Activated naive CD8-positive, alpha-beta T cell treated with anti-CD3 and anti-CD28 coated beads, Interleukin-2, amount 10 ng/mL, durations not matched to agents 7 days and 5 days (primary cell): ENCODE data around the gene COPB1. TPM values are rescaled to one million over a fixed set of nuclear protein-coding genes. Genes with fewer than 3 reads are reported as not detected.
A peak's percentile ranks its signal among the peaks of the same experiment; 100 is the strongest.

ENCODE experiments used
- ATAC-seq: fragments of 150-1000 bp; cut with Tn5 transposase; one replicate; pipeline ENCODE4 v1.10.0; 2021; ENCODE audit warnings: low read depth, moderate library complexity
- POLR2A ChIA-PET: fragments of 350-600 bp; sonication (Branson Sonifier 250); formaldehyde crosslinking; loops from one replicate; lab custom pipeline; 2021; ENCODE audit warnings: antibody characterized with exemption; lab: Charles Lee
- DNase-seq: peaks from one replicate; pipeline ENCODE4 v3.0.0; 2021
- H3K27ac Mint-ChIP-seq: one replicate; pipeline ENCODE4 v1.8.0; 2022; ENCODE audit warnings: mild to moderate bottlenecking, mixed read lengths
- H3K27me3 Mint-ChIP-seq: one replicate; pipeline ENCODE4 v1.8.0; 2022; ENCODE audit warnings: mild to moderate bottlenecking, moderate library complexity, mixed read lengths
- H3K36me3 Mint-ChIP-seq: one replicate; pipeline ENCODE4 v1.8.0; 2021; ENCODE audit warnings: mild to moderate bottlenecking, mixed read lengths
- H3K4me1 Mint-ChIP-seq: one replicate; pipeline ENCODE4 v1.8.0; 2021; ENCODE audit warnings: mixed read lengths
- H3K4me3 Mint-ChIP-seq: one replicate; pipeline ENCODE4 v1.8.0; 2022; ENCODE audit warnings: mild to moderate bottlenecking, moderate library complexity, mixed read lengths
- H3K9me3 Mint-ChIP-seq: one replicate; pipeline ENCODE4 v1.8.0; 2021; ENCODE audit warnings: mixed read lengths
- total RNA-seq, 2 experiments: library from RNA; stranded (reverse); gene quantifications; one replicate each; pipeline ENCODE4 v1.2.3, GENCODE V29; 2021

Gene COPB1
- total RNA-seq, 2 experiments from 2014 or later = 80.1 to 91.2 TPM

DNA sequence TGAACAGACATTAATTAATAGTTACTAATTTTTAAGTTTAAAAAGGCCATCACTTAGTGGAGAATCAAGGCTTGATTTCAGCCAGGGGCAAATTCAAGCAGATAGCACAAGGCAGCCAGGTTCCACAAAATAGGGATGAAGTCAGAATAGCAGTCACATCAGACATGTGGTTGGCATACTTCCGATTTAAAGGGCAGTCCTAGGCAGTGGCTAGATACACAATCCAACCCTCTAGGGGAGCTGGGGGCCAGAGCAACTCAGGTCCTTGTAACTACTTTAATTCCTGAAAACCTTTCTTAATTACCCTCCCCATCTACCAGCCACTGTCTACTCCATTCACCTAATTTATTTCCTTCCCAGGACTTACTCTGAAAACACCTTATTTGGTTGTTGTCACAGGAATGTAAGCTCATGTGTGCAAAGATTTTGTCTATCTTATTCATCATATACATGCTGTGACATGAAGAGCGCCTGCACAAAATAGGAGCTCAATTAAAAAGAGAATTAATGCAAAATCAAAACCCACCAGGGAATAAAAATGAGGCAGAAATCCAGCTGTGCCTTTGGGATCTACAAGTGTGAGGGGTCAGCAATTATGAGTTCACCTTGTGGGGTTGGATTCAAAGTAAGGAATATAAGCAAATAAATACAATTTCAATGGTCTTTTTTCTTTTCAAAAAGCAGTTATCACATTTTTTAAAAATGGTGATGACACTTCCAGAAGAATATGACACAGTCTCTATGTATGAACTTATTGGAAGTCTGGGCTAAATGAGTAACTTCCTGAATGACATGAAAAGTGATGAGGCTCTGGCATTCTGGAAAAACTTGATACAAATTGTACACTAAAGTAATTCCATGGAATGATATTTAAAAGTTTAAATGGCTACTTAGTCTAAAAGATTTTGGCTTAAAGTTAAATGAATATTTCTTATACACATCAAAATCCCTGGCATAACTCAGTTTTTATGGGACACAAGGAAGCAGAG, 53.8 kb downstream of the COPB1 start:
- peaks cover 21% of the 10 kb centered on the region for H3K4me1 Mint-ChIP-seq
- ATAC-seq = no peak
- H3K36me3 Mint-ChIP-seq = peaks cover 17% of the 10 kb centered on the region
- H3K4me3 Mint-ChIP-seq = peak overlapping the region; percentile 6
- POLR2A ChIA-PET = no interaction called here
- no peak for DNase-seq
- no peaks in the 10 kb centered on the region for H3K9me3 Mint-ChIP-seq
- no peaks in the 10 kb centered on the region for H3K27me3 Mint-ChIP-seq
- no peak overlapping the region for H3K27ac Mint-ChIP-seq

- no peak for DNase-seq
- Mint-ChIP-seq H3K4me3 (no peak overlapping the region), H3K27ac (no peak overlapping the region), H3K4me1 (peaks cover 22% of the 10 kb centered on the region), H3K27me3 (no peaks in the 10 kb centered on the region), H3K9me3 (no peaks in the 10 kb centered on the region), H3K36me3 (peaks cover 15% of the 10 kb centered on the region)
- POLR2A ChIA-PET = no interaction called here
- no peak for ATAC-seq
These were observed 55.0 kb downstream of the COPB1 start for GRCh38 chr11:14444441-14445189.

- H3K4me3 Mint-ChIP-seq = no peak overlapping the region
- DNase-seq = no peak
- no peaks in the 10 kb centered on the region for H3K27me3 Mint-ChIP-seq
- H3K36me3 Mint-ChIP-seq = peaks cover 18% of the 10 kb centered on the region
- POLR2A ChIA-PET = no interaction called here
- H3K4me1 Mint-ChIP-seq = peaks cover 28% of the 10 kb centered on the region
- ATAC-seq = no peak
- peaks cover 1% of the 10 kb centered on the region for H3K9me3 Mint-ChIP-seq
- no peak overlapping the region for H3K27ac Mint-ChIP-seq
These were observed 56.0 kb downstream of the COPB1 start for GRCh38 chr11:14443638-14444037.

GRCh38 chr11:14435717-14436512, 63.7 kb downstream of the COPB1 start:
- Mint-ChIP-seq H3K36me3 (peaks cover 30% of the 10 kb centered on the region), H3K4me3 (no peak overlapping the region), H3K4me1 (peaks cover 24% of the 10 kb centered on the region), H3K27me3 (no peaks in the 10 kb centered on the region), H3K27ac (no peak overlapping the region), H3K9me3 (peaks cover 9% of the 10 kb centered on the region)
- POLR2A ChIA-PET = no interaction called here
- peak; percentile 79 for ATAC-seq
- no peak for DNase-seq

GRCh38 chr11:14425621-14426020, 74.0 kb downstream of the COPB1 start:
- Mint-ChIP-seq H3K9me3 (peaks cover 5% of the 10 kb centered on the region), H3K4me3 (no peak overlapping the region), H3K27me3 (peaks cover 6% of the 10 kb centered on the region), H3K36me3 (peaks cover 11% of the 10 kb centered on the region), H3K27ac (no peak overlapping the region), H3K4me1 (peaks cover 5% of the 10 kb centered on the region)
- no peak for ATAC-seq
- DNase-seq = no peak
- POLR2A ChIA-PET = no interaction called here

GRCh38 chr11:14424096-14424495, 75.5 kb downstream of the COPB1 start:
- H3K9me3 Mint-ChIP-seq = no peaks in the 10 kb centered on the region
- no peak overlapping the region for H3K27ac Mint-ChIP-seq
- no peak overlapping the region for H3K4me3 Mint-ChIP-seq
- H3K36me3 Mint-ChIP-seq = peaks cover 6% of the 10 kb centered on the region
- H3K4me1 Mint-ChIP-seq = peaks cover 3% of the 10 kb centered on the region
- ATAC-seq (no peak), DNase-seq (no peak)
- H3K27me3 Mint-ChIP-seq = peaks cover 6% of the 10 kb centered on the region
- POLR2A ChIA-PET = no interaction called here

GRCh38 chr11:14423633-14424032, 76.0 kb downstream of the COPB1 start:
- H3K4me1 Mint-ChIP-seq = peaks cover 5% of the 10 kb centered on the region
- H3K27me3 Mint-ChIP-seq = peaks cover 6% of the 10 kb centered on the region
- H3K4me3 Mint-ChIP-seq = no peak overlapping the region
- DNase-seq = no peak
- no peak overlapping the region for H3K27ac Mint-ChIP-seq
- POLR2A ChIA-PET = no interaction called here
- H3K9me3 Mint-ChIP-seq = no peaks in the 10 kb centered on the region
- peaks cover 6% of the 10 kb centered on the region for H3K36me3 Mint-ChIP-seq
- peak; percentile 45 for ATAC-seq

DNA sequence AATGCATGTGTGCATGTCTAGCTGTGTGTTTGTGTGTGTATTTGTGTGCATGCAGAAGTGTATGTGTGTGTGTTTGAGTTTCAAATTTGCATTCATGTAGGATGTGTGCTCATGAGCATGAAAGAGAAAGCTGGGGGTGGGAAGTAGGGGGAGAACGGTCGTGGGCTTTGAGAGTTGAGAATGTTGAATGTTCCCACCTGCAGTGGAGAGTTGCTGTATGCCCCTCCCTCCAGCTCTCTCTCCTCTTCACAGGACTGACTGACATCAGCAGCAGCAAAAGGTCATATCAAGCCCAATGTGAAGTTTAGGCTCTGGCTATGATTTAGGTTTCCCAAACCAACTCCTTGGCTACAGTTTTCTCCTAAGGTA, 76.8 kb downstream of the COPB1 start:
- Mint-ChIP-seq H3K4me3 (no peak overlapping the region), H3K4me1 (peaks cover 9% of the 10 kb centered on the region), H3K27ac (no peak overlapping the region), H3K9me3 (no peaks in the 10 kb centered on the region), H3K36me3 (peaks cover 6% of the 10 kb centered on the region), H3K27me3 (peaks cover 6% of the 10 kb centered on the region)
- ATAC-seq (no peak), DNase-seq (no peak)
- POLR2A ChIA-PET = no interaction called here

DNA sequence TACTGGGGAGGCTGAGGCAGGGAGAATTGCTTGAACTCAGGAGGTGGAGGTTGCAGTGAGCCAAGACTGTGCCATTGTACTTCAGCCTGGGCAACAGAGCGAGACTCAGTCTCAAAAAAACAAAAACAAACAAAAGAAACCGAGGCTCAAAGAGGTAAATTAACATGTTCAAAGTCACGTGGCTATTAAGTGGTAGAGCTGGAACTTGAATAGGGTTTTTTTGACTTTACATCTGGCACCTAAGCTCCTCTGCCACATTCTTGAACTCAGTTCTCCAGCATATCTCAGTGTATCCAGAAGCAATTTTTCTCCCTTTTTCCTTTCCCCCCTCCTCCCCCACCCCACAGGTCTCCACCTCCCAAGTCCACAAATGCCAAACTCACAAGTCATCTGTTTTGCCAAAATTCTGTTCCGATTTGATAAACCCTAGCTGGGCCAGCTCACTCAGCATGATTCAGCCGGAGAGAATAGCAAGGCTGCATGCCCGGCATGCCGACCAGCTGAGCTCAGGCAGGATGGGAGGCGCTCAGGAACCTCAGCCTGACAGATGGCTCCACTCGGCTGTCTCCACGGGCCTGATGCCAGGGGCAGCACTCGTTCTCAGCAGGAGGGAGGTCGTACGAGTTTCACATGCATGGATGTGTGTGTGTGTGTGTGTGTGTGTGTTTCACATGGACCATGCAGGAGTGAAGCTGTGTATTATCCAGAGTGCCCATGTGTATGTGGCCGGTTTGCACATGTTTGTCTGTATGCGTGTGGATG, 77.4 kb downstream of the COPB1 start:
- no peak overlapping the region for H3K4me3 Mint-ChIP-seq
- no peak for DNase-seq
- H3K27me3 Mint-ChIP-seq = peaks cover 6% of the 10 kb centered on the region
- no peak overlapping the region for H3K27ac Mint-ChIP-seq
- no peak for ATAC-seq
- peaks cover 15% of the 10 kb centered on the region for H3K4me1 Mint-ChIP-seq
- POLR2A ChIA-PET = interaction anchor here (0.7 kb wide), 1 partner anchor 10 kb away, joined by 3 read pairs; no protein-coding TSS in a partner anchor
- H3K36me3 Mint-ChIP-seq = peaks cover 4% of the 10 kb centered on the region
- H3K9me3 Mint-ChIP-seq = no peaks in the 10 kb centered on the region

DNA sequence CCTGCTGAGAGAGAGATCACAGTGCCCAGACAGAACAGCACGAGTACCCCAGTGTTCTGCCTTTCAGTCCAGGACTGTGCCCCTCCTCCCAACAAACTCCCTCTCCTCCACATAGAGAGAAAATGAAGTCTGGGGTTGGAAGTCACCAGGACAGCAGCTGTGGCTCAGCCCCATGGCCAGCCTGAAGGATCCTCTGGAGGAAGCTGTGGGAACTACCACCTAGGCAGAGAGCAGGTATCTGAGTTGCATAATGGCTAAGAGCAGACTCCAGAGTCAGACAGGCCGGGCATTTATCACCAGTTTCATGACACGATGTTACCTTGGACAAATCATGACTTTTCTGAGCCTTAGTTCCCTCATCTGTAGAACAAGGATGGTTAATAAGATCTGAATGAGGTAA, 79.4 kb downstream of the COPB1 start:
- Mint-ChIP-seq H3K9me3 (no peaks in the 10 kb centered on the region), H3K4me1 (peaks cover 33% of the 10 kb centered on the region), H3K4me3 (no peak overlapping the region), H3K27me3 (no peaks in the 10 kb centered on the region), H3K27ac (no peak overlapping the region), H3K36me3 (peaks cover 2% of the 10 kb centered on the region)
- no peak for ATAC-seq
- POLR2A ChIA-PET = no interaction called here
- no peak for DNase-seq

DNA sequence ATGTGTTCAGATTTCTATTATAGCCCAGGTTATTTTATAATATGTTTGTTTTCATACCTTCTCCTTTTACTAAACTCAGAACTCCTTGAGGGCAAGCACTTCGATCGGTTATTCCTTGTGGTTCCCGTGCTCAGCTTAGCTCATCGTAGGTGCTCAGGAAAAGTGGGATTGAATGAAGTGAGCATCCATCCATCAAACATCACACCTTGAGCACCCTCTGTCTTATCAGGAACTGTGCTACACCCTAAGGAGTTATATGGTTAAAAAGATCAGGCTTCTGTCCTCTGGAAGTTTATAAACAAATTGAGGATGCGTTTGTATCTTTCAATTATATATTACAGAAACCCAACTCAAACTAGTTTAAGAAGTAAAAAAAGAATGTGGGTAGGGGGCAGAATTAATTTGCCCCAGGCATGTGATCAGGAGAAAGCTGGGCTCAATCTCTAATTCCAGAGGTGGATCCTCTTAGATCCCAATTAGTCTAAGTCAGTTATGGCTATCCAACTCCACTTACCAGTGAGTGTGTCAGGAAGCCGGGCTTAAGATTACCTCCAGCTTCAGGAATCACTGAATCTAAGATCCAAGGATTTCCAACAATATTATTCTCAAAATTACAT, 80.7 kb downstream of the COPB1 start:
- Mint-ChIP-seq H3K27ac (no peak overlapping the region), H3K4me1 (peaks cover 44% of the 10 kb centered on the region), H3K9me3 (no peaks in the 10 kb centered on the region), H3K27me3 (no peaks in the 10 kb centered on the region), H3K36me3 (peaks cover 2% of the 10 kb centered on the region), H3K4me3 (no peak overlapping the region)
- POLR2A ChIA-PET = interaction anchor here (1.0 kb wide), 1 partner anchor 99 kb away, joined by 3 read pairs; no protein-coding TSS in a partner anchor
- DNase-seq (no peak), ATAC-seq (no peak)

DNA sequence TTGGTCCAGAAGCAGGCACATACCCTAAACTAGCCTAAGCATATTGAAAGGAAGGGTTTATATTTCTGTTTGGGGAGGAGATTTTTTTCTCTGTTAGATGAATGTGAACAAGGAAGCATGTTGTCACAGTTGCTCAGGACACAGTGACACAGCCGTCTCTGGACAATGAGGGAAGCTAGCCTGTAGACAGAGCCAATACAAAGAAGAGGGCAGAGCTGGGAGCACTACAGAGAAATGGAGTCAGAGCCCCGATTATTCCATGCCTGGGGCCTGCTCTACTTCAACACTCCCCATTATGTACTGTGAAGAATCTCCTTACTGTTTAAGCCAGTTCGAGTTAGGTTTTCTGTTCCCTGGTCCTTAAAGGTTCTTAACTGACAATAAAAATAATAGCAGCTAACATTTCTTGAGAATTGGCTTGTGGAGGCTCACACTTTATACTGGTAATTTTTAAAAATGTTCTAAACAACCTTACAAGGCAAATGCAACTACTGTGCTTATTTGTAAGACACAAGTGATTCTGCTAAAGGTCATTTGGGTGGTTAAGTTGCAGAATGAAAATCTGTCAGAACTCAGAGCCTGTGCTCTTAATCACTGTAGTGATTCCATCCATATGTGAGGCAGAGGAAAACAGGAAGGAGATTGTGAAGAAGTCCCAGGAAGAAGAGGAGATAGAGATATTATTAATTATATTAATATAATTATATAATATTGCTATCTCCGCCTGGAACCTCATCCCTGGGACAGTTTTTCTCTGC, 81.8 kb downstream of the COPB1 start:
- Mint-ChIP-seq H3K9me3 (no peaks in the 10 kb centered on the region), H3K4me1 (peaks cover 55% of the 10 kb centered on the region), H3K36me3 (peaks cover 5% of the 10 kb centered on the region), H3K27ac (no peak overlapping the region), H3K27me3 (no peaks in the 10 kb centered on the region), H3K4me3 (no peak overlapping the region)
- no peak for DNase-seq
- no peak for ATAC-seq
- POLR2A ChIA-PET = no interaction called here
